Right ventricle myocardium superior (tissue), 1 donor: Measurements from ENCODE around the gene CACNA1A. TPM values are rescaled to one million over a fixed set of nuclear protein-coding genes. Genes with fewer than 3 reads are reported as not detected.
"Not testable (repeated sequence)": the region's sequence is repeated elsewhere in the genome, so short reads cannot be mapped to it uniquely, and the experiment has no call there.

Source experiments
- ATAC-seq: fragments of 200-7000 bp; cut with Tn5 transposase; one replicate; pipeline ENCODE4 v1.9.1; 2020; ENCODE audit warnings: mild to moderate bottlenecking; ENCODE audit not compliant: poor library complexity
- DNase-seq: peaks from one replicate; pipeline ENCODE4 v3.0.0-alpha.2; 2020
- intact Hi-C: fragments of 100-400 bp; cut with DNase I; formaldehyde crosslinking; loops from one replicate; pipeline ENCODE4 v1.11.2; 2022
- total RNA-seq: library from RNA; stranded (reverse); fragmentation: NEBNext Ultra II Directional; extraction: Animal tissue kit (Norgen Biotek cat#: 25700); gene quantifications from one replicate; pipeline ENCODE4 v1.2.1, GENCODE V29; 2021
- donor health status: DM: no; HTN: yes; CAD: no; lungs with severe emphysema.

The CACNA1A gene
- total RNA-seq, 1 donor from 2014 or later: 1.00 TPM

DNA sequence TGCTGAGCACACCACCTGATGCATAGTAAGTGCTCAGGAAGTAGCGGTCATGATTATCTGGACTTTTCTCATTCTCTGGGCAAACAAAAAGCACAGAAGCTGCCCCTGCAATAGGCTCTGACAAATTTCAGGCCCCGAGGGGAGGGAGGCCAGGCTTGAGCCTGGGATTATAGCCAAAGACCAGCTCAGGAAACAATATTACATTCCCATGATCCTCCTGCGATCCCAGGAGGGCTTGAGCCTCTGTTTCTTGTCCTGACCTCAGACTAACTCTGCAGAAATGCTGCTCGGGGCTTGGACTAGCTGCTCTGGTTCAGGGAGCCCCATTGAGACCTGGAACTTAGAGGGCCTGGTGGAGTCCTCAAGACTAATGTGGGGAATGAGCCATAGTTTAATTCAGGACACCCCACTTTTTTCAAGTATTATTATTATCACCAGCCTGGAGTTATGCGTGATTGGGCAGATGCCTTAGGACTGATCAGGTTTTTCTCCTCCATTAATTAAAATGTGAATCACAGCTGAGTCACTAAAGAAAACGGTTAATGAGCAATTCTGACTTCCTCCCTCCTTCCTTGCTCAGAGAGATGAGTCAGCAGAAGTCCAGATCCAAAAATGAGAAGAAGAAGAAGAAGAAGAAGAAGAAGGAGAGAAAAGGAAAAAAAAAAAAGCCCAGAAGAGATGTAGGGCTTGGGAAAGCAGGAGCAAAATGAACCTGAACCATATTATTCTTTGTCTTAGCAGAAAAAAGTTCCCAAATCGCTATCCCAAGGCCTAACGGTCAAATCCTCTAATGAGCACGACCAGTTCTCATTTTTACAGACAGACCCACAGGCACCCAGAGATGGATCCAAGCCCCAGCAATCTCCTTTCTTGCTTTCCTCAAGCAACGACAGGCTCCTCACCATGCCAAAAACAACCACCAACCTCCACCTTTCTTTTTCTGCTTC, 107.2 kb downstream of the CACNA1A start:
- peak; percentile 42 for DNase-seq

DNA sequence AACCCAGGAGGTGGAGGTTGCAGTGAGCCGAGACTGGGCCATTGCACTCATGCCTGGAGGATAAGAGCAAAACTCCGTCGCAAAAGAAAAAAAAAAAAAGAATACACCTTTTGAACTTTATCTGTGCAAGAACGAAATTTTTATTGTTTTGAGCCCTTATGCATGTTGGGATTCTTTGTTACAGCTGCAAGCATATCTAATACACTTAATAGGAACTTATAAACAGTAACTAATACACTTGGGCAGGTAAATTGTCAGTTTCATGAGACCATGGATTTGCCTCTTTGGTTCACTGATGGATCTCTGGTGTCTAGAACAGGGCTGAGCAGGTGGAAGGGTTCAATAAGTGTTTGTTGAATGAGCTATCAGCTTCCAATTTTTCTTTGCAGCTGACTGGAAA, 108.1 kb downstream of the CACNA1A start:
- DNase-seq: no peak
- ATAC-seq: no peak
- intact Hi-C loops: no loop called here

More for the DNA sequence above, 107.2 kb downstream of the CACNA1A start:
- intact Hi-C loops: no loop called here
- peak; percentile 73 for ATAC-seq

DNA sequence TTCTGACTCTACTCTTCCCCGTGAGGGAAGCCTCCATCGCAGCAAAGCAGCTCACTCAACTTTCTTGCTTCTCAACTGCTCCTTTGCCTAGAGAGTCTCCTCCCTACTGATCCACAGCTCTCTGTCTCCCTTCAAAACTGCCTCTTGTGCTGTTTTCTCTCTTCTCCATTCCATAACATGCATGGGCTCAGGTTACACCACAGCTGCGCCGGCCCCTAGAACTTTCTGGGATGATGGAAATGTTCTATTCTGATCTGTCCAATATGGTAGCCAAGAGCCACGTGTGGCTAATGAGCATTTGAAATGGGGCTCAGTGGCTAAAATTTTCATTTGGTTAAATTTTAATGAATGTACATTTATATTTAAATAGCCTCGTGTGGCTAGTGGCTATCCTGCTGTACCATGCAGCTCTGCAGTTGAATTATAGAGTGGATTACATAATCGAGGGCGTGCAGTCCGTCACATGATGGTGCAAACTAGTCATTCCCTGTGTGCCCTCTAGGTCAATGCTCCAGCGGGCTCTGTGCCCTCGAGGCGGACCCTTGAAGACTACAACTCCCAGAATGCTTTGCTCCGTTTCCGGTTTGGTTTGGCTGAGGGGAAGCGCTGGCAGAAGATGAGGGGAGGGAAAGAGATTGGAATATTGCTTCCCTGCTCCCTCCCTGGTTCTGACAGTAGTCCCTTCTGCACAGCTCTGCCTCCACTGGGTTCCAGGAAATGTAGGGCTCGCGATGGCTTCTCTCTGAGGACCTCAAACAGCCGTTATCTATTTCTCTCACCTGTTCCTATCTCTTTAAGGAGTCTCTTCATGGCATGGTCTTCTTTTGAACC, 109.8 kb downstream of the CACNA1A start:
- intact Hi-C loops: no loop called here
- peak; percentile 66 for DNase-seq

DNA sequence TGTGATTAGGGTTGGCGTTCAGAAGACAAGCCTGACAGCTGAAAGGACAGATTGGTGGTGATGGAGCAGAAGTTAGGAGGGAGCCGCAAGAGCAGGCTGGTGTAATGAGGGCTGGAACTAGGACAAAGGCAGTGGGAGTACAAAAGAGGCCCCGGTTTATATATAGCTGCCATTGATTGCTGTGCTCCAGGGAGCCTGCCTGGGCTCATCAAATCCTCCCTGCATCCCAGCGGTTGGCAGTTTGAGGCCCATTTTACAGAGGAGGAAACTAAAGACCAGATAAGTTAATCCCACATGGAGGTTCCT, 123.7 kb downstream of the CACNA1A start:
- intact Hi-C loops: no loop called here
- ATAC-seq (no peak), DNase-seq (no peak)

More for the DNA sequence above, 109.8 kb downstream of the CACNA1A start:
- ATAC-seq: peak; percentile 39

DNA sequence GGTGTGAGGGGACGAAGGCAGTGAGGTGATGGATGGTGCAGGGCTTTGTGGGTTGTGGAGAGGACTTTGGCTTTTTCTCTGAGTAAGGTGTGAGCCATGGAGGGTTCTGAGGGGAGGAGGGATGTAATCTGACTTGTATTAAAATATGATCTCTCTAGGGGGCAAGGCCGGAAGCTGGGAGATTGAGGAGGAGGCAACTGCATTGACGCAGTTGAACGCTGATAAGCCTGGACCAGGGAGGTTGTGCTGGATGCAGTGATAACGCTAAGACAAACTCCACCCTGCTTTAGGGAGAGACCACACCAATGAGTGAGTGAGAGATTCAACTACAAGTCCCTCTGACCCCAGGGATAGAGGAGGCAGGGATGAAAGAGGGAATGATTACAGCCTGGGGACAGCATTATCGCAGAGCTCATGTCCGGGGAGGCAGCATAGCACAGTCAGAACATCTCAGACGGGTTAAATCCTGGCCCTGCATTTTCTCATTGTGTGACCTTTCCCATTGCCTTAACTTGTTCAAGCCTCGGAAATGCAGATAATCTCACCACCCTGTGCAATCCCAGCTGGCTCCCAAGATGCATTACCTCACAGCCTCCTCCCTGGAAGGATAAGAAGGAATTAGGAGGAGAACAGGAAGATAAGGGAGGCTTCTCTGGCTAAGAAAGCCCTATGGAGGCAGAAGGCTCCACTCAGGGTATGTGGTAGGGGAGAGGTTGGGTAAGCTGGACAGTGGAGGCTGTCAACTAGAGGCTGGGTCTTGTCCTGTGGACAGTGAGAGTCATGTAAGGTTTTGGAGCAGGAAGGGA, 124.2 kb downstream of the CACNA1A start:
- intact Hi-C loops: no loop called here
- ATAC-seq (peak; percentile 58), DNase-seq (no peak)

DNA sequence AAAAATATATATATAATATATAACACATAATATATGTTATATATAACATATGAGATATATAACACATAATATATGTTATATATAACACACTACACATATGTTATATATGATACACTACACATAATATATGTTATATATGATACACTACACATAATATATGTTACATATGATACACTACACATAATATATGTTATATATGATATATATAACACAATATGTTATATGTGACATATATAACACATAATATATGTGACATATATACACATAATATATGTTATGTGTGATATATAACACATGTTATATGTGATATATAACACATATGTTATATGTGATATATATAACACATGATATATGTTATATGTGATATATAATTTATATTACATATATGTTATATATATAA, 129.7 kb downstream of the CACNA1A start:
- DNase-seq: no peak
- intact Hi-C loops: no loop called here
- ATAC-seq: no peak

DNA sequence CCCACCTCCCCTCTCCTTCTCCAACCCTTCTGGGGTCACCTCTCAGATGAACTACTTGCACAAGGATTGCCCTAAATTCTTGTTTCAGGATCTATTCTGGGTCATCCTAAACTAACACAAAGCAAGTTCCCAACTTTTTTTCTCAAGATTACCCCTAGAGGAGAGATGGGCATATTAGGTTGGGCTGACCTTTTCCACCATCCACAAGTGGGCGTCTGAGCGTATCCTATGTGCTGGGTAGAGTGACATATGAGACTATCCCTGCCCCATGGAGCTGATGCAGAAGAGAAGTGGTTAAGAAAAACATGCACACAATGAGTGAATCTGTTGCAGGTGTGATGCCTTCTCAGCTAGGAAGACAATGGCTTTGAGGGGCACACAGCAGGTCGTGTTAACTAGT, 132.7 kb downstream of the CACNA1A start:
- DNase-seq: no peak
- ATAC-seq: no peak
- intact Hi-C loops: no loop called here

DNA sequence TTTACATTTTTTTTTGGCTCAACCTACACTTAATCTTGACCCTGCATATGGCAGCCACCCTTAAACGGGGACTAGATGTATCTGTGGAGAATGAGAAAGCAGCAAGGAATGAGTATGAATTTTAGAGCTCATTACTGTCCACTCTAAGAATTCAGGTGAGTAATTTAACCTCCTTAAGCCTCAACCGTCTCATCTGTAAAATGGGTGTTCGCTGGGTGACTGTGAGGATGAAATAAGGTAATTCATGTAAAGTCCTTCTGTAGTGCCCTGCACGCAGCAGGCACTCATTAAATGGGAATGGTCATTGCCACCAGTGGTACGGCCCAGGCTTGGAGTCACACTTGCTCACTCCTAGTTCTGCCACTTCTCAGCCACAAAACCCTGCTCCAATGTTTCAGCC, 135.3 kb downstream of the CACNA1A start:
- intact Hi-C loops: no loop called here
- ATAC-seq (no peak), DNase-seq (no peak)

DNA sequence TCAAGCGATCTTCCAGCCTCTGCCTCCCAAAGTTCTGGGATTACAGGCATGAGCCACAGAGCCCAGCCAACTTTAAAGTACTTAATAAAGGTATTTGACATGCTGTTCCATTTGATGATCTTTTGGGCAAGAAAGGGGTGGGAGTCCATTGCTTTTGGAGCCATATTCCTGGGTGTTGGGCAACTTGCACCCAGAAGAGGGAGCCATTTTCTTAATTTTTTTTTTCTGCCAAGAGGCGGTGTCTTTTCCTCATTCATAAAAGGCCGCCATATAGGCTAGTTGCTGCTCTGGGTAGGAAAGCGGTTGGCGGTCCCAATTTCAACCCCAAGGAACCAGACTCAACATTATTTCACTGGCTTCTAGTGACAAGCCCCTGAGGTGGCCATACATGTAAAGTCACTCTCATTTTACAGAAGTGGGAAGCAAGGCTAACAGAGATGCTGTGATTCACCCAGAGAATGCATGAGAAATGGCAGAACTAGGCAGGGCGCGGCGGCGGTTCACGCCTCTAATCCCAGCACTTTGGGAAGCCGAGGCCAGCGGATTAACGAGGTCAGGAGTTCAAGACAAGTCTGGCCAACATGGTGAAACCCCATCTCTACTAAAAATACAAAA, 139.6 kb downstream of the CACNA1A start:
- intact Hi-C loops: no loop called here
- DNase-seq (no peak), ATAC-seq (no peak)

DNA sequence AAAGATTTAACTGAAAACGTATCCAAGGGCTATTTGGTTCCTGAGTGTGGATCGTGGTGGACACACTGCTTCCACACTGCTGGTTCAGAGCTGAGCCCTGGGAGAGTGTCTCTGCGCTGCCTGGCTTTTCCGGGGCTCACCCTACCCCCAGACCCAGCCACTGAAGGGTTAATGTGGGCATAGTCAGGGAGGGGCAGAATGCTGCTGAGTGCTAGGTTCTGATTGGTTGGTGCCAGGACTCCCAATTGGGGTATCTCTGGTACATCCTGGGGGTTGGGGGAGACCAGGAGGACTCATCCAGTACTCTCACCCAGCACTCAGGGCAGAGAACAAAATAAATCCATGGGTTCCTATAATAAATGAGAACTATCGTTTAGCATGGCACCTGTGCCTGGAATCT, 142.3 kb downstream of the CACNA1A start:
- no peak for ATAC-seq
- intact Hi-C loops: no loop called here
- DNase-seq: no peak

DNA sequence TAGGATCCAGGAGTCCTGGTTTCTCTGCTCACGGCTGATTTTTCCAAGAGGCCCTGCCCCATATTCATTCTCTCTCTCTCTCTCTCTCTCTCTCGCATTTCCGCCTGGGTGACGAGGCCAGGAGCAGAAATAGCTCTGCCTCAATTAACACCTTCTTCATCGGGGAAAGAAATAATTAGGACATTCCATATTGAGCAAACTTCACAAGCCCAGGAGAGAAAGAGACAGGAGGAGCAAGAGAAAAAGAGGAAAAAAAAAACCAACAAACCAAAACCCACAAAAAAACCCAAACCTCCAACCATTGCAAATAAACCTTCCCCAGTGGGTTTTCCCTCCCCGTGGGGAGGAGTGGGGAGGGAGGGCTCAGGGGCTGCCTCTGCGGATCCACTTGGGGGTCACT, 143.0 kb downstream of the CACNA1A start:
- intact Hi-C loops: no loop called here
- no peak for DNase-seq
- ATAC-seq: no peak

DNA sequence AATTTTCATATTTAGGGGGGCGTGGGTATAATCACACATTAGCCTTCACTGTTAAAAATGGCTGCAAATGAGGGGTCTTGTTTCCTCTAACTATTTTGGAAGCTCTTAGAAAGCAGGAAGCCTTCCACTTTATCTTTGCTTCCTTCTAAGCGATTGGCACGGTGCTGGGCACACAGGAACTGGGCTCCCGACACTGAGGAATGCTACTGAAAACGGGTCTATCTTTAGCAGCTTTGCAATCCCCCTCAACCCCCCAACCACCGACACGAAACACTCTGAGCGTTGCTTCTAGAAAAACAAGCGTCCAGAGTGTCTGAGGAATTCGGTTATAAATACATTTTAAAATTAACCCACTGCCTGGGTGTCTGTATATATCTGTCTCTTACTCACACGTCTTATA, 143.6 kb downstream of the CACNA1A start:
- intact Hi-C loops: no loop called here
- DNase-seq (no peak), ATAC-seq (no peak)

DNA sequence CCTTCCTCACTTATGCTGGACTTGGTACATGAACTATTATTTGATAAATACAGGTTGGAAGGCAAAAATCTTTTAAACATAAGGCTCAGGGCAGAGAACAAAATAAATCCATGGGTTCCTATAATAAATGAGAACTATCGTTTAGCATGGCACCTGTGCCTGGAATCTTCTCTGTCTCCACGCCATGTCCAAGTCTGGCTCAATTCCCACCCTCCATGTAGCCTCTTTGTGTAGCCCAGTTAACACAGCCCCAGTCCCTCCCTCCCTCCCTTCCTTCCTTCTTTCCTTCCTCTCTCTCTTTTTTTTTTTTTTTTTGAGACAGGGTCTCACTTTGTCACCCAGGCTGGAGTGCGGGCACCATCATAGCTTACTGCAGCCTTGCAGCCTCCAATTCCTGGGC, 144.6 kb downstream of the CACNA1A start:
- DNase-seq, ATAC-seq, intact Hi-C loops: not testable (repeated sequence)

DNA sequence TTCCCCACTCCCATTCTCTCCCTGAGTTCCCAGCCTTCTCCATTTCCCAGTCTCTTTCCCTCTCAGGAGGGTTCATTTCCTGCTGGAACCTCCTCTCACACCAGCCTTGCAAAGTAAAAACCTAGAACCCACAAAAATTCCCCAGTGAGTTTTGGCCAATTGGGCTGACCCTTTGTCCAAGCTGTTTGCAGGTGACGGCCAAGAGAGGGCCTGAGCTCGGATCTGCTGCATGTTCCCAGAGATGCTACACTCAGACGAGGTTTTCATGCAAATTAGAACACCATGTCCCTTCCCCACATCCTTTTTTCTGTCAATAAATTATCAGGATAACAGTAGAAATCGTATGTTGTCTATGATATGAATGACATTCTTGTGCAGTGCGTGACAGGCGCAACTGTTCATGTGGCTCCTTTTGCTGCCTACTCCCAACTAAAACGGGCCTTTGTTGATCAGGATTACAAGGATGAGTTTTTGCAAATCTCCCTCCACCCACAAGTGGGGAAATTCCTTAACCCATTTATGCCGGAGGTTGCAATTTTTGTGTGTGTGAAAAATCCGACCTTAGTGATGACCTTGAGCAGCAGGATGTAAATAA, 149.5 kb downstream of the CACNA1A start:
- DNase-seq (no peak), ATAC-seq (no peak)
- intact Hi-C loops: no loop called here

DNA sequence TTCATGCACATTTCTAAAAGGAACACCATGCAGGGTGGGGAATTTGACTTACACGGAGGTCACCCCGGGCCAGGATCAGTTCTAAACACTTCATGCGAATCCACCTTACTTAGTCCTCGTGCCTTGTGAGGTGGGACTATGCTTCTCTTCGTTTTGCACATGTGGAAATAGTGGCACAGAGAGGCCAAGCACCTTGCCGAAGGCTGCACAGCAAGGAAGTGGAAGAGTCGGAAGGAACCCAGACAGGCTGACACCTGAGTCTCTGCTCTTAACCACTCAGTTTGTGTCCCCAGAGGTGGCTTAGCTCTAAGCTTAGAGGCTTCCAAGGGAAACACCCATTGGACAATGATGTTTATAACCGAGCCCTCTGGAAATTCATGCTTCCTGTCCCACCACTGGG, 150.1 kb downstream of the CACNA1A start:
- intact Hi-C loops: no loop called here
- no peak for ATAC-seq
- DNase-seq: no peak

DNA sequence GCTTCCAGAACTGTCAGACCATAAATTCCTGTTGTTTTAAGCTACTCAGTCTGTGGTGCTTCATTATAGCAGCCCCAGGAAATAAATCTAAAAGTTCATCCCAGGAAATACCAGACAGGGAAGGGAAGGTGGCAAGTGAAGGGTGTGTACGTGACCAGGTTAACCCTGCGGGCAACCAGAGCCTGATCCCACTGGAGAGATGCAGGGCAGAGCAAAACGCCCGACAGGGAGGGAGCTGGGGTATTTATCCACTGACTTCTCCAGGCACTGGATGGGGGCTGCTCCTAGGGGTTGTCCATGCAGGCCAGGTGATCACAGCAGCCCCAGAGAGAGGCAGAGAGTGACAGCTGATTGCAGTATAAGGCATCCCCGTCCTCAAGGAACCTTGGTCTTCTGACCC, 150.9 kb downstream of the CACNA1A start:
- intact Hi-C loops: no loop called here
- ATAC-seq (no peak), DNase-seq (no peak)

DNA sequence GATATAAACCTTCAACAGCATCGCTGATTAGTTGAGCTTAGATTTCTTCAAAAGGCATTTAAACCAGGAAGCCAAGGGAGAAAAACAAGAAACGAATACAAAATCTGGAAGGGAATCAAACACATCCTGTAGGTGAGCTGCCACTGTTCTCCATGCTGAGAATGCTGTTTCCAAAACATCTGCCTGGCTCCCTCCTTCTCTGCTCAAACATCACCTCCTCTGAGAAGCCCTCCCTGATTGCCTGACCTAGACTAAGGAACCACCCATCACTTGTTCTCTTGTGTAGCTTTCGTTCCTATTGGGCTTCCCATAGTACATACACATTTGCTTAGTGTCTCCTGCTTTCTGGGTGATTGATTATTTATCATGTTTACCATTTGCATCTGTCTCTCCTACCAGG, 152.7 kb downstream of the CACNA1A start:
- DNase-seq (no peak), ATAC-seq (no peak)
- intact Hi-C loops: no loop called here

DNA sequence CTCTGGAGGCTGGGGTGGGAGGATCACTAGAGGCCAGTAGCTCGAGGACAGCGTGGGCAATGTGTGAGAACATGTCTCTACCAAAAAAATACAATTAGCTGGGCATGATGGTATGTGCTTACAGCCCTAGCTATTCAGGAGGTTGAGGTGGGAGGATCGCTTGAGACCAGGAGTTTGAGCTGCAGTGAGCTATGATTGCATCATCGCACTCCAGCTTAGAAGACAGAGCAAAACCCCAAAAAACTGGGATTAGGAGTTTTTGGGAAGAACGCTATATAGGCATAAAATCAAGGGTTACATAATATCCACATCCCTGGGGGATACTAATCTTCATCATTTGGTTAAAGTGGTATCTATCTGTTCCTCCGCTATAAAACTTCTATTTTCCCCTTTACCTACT, 155.5 kb downstream of the CACNA1A start:
- DNase-seq: no peak
- ATAC-seq: no peak
- intact Hi-C loops: no loop called here
